K562 (cell line): ENCODE measurements around the gene XPO6. TPM values are rescaled to one million over a fixed set of nuclear protein-coding genes. Genes with fewer than 3 reads are reported as not detected.

Experiments used
- BACH1 ChIP-seq: fragments of 200-800 bp; sonication (Bioruptor generic); IDR thresholded peaks from 2 replicates; pipeline ENCODE4 v1.6.1; 2016; ENCODE audit warnings: missing genetic modification characterization, missing compliant biosample characterization
- GTF2E2 ChIP-seq: fragments of 200-800 bp; sonication (Bioruptor generic); IDR thresholded peaks from 2 replicates; pipeline ENCODE4 v1.6.1; 2016; ENCODE audit warnings: missing genetic modification characterization, missing compliant biosample characterization
- PCBP1 ChIP-seq: fragments of 200-400 bp; formaldehyde crosslinking; IDR thresholded peaks from 2 replicates; pipeline ENCODE4 v1.6.1; 2018; ENCODE audit warnings: mild to moderate bottlenecking, low read depth, low read length; ENCODE audit not compliant: poor library complexity, severe bottlenecking
- STAT5A ChIP-seq: IDR thresholded peaks from 2 replicates; pipeline ENCODE4 v1.6.1; 2012; ENCODE audit warnings: low read length, inconsistent platforms, borderline replicate concordance
- polyA plus RNA-seq, 8 experiments: library from polyadenylated mRNA; depleted of rRNA in 4 of 8; stranded (reverse) in 5 of 8; unstranded in 3 of 8; fragments of >200 nt; fragmentation: Nextera tagmentation in 2 of 8; fragmentation: Illumina TruSeq in 1 of 8; extraction: Ambion mirVana in 2 of 8; extraction: Trizol in 1 of 8; gene quantifications; 2 replicates each; pipeline versions ENCODE4 v1.2.1 to v1.2.3, GENCODE V29; 2011 to 2014; ENCODE audit warnings: inconsistent platforms in 1 of 8, missing spikeins in 1 of 8
- total RNA-seq, 7 experiments: library from RNA; depleted of rRNA in 6 of 7; stranded (reverse); fragments of >200 nt in 6 of 7; fragmentation: Illumina TruSeq in 2 of 7; extraction: Trizol in 2 of 7; gene quantifications; 2 replicates each; pipeline versions ENCODE4 v1.2.1 to v1.2.3, GENCODE V29; 2011 to 2021; ENCODE audit warnings: low replicate concordance in 1 of 7
- TF ChIP-seq, protein P1 (sequence below): fragments of 450-650 bp; IDR thresholded peaks from 2 replicates; pipeline ENCODE4 v1.6.1; 2014; ENCODE audit warnings: low read depth, mild to moderate bottlenecking, moderate library complexity, borderline replicate concordance
- TF ChIP-seq, protein P2 (sequence below): IDR thresholded peaks from 2 replicates; pipeline ENCODE4 v1.6.1; 2011; ENCODE audit not compliant: insufficient read length; ENCODE audit errors: extremely low read depth
- TF ChIP-seq, protein P3 (sequence below): fragments of 250-450 bp; sonication (Bioruptor Pico); IDR thresholded peaks from 2 replicates; pipeline ENCODE4 v1.8.0; 2021; ENCODE audit warnings: mild to moderate bottlenecking, moderate library complexity

The XPO6 gene
- total and polyA plus RNA-seq, 9 of the 15 experiments (the other 6 are each of a cell fraction or from before 2014, with no cell fraction given): 11.2 to 196 (median 119) TPM

DNA sequence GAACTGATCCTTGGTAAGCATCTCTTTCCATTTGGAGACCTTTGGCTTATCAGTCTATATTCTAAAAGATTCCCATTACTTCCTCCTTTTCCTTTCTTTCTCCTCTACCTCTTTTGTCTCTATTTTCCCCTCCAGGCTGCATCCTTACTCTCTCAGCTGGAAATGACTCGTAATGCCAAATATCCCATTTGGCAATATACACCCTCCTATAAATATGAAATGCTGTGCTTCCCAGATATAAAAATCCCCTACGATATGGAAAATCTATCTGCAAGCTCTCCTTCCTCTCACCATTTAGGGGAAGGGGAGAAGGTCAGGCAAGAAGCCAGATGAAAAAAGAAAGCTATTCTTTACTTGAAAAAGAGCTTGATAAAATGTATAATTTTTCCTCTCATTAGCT lies 39.9 kb downstream of the XPO6 start (continued):
- TF ChIP-seq BACH1 (tag) (no peak), PCBP1 (no peak), STAT5A (no peak), GTF2E2 (no peak)
- TF ChIP-seq, protein P1, sequence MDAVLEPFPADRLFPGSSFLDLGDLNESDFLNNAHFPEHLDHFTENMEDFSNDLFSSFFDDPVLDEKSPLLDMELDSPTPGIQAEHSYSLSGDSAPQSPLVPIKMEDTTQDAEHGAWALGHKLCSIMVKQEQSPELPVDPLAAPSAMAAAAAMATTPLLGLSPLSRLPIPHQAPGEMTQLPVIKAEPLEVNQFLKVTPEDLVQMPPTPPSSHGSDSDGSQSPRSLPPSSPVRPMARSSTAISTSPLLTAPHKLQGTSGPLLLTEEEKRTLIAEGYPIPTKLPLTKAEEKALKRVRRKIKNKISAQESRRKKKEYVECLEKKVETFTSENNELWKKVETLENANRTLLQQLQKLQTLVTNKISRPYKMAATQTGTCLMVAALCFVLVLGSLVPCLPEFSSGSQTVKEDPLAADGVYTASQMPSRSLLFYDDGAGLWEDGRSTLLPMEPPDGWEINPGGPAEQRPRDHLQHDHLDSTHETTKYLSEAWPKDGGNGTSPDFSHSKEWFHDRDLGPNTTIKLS: no peak
- TF ChIP-seq, protein P2, sequence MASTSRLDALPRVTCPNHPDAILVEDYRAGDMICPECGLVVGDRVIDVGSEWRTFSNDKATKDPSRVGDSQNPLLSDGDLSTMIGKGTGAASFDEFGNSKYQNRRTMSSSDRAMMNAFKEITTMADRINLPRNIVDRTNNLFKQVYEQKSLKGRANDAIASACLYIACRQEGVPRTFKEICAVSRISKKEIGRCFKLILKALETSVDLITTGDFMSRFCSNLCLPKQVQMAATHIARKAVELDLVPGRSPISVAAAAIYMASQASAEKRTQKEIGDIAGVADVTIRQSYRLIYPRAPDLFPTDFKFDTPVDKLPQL: no peak
- TF ChIP-seq, protein P3, sequence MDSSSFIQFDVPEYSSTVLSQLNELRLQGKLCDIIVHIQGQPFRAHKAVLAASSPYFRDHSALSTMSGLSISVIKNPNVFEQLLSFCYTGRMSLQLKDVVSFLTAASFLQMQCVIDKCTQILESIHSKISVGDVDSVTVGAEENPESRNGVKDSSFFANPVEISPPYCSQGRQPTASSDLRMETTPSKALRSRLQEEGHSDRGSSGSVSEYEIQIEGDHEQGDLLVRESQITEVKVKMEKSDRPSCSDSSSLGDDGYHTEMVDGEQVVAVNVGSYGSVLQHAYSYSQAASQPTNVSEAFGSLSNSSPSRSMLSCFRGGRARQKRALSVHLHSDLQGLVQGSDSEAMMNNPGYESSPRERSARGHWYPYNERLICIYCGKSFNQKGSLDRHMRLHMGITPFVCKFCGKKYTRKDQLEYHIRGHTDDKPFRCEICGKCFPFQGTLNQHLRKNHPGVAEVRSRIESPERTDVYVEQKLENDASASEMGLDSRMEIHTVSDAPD: no peak
